ENCODE measurements around the gene LEMD1. TPM values are rescaled to one million over a fixed set of nuclear protein-coding genes. Genes with fewer than 3 reads are reported as not detected.

The LEMD1 gene
- total RNA-seq, 1 donor from 2014 or later: 2.0 TPM

DNA sequence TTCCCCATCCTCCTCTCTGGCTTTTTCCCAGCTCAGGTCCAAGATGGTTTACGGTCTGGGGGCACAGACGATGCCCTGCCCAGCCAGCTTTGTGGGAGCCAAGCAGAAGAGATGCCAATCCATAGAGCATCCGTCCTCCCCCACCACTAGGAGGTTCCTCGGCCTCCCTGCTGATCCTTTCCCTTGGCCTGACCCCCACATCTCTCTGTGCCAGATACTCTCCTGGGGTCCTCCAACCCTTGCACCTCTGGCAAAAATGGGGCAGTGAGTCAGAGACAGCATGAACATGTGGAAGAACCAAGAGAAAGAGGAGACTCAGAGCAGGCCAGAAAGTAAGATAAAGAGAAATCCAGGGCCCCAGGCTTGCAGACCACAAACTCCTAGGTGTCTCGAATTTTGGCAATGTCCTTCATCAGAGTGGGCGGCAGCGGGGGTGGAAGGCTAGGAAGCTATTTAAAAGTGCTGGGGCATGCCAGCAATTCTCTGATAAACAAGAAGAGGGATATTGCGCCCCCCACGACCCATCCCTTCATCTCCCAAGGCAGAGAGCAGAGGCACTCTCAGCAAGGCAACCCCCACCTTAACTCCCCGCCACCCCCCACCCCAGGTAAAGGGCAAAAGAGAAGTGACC, 22.6 kb upstream of the LEMD1 start:
- Mint-ChIP-seq H3K4me3 (ENCODE audit: unreplicated experiment) (no peak overlapping the region), H3K36me3 (ENCODE audit: unreplicated experiment) (no peaks in the 10 kb centered on the region), H3K27me3 (ENCODE audit: unreplicated experiment) (peaks cover 7% of the 10 kb centered on the region), H3K9me3 (ENCODE audit: unreplicated experiment) (peaks cover 7% of the 10 kb centered on the region), H3K27ac (ENCODE audit: unreplicated experiment) (no peak overlapping the region), H3K4me1 (ENCODE audit: low read depth, unreplicated experiment) (peaks cover 24% of the 10 kb centered on the region)
- DNase-seq: no peak
- TF ChIP-seq, protein P1, sequence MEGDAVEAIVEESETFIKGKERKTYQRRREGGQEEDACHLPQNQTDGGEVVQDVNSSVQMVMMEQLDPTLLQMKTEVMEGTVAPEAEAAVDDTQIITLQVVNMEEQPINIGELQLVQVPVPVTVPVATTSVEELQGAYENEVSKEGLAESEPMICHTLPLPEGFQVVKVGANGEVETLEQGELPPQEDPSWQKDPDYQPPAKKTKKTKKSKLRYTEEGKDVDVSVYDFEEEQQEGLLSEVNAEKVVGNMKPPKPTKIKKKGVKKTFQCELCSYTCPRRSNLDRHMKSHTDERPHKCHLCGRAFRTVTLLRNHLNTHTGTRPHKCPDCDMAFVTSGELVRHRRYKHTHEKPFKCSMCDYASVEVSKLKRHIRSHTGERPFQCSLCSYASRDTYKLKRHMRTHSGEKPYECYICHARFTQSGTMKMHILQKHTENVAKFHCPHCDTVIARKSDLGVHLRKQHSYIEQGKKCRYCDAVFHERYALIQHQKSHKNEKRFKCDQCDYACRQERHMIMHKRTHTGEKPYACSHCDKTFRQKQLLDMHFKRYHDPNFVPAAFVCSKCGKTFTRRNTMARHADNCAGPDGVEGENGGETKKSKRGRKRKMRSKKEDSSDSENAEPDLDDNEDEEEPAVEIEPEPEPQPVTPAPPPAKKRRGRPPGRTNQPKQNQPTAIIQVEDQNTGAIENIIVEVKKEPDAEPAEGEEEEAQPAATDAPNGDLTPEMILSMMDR (IDR thresholded peaks at IDR 0.05; ENCODE audit: partially characterized antibody, unreplicated experiment): no peak

DNA sequence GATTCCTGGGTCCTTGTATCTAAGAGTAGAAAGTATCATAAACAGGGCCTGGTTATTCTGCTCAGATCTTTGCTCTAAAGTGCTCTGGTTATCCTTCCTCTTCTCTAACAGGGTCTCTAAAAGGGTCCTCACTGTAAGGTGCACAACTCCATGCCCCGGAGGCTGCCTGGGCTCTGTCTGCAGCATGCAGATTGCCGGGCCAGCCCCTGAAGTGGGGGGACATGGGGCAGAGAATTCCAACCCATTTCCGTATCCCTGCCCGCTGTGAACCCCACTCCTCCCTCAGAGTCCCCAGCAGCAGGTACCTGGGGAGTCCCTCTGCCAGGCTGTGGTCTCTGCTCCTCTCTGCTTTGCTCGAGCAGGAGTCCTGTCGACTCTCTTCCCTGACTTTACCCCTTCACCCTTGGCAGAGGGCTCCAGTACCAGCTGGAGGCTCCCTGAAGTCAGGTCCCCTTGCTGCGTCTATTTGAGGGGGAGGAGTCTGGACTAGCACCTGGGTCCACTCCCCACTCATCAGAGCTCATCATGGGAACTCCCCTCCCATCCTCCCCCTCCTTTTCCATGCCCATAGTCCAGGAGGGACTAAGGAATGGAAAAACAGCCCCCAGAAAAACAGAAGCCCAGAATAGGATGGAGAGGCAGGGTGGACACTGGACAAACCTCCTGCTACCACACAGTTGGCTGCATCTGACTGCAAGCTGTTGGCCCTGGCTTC, 21.9 kb upstream of the LEMD1 start:
- Mint-ChIP-seq H3K9me3 (ENCODE audit: unreplicated experiment) (peaks cover 5% of the 10 kb centered on the region), H3K4me3 (ENCODE audit: unreplicated experiment) (no peak overlapping the region), H3K4me1 (ENCODE audit: low read depth, unreplicated experiment) (peaks cover 23% of the 10 kb centered on the region), H3K36me3 (ENCODE audit: unreplicated experiment) (no peaks in the 10 kb centered on the region), H3K27ac (ENCODE audit: unreplicated experiment) (no peak overlapping the region), H3K27me3 (ENCODE audit: unreplicated experiment) (peaks cover 5% of the 10 kb centered on the region)
- TF ChIP-seq, protein P1 (IDR thresholded peaks at IDR 0.05; ENCODE audit: partially characterized antibody, unreplicated experiment): no peak
- DNase-seq: no peak

DNA sequence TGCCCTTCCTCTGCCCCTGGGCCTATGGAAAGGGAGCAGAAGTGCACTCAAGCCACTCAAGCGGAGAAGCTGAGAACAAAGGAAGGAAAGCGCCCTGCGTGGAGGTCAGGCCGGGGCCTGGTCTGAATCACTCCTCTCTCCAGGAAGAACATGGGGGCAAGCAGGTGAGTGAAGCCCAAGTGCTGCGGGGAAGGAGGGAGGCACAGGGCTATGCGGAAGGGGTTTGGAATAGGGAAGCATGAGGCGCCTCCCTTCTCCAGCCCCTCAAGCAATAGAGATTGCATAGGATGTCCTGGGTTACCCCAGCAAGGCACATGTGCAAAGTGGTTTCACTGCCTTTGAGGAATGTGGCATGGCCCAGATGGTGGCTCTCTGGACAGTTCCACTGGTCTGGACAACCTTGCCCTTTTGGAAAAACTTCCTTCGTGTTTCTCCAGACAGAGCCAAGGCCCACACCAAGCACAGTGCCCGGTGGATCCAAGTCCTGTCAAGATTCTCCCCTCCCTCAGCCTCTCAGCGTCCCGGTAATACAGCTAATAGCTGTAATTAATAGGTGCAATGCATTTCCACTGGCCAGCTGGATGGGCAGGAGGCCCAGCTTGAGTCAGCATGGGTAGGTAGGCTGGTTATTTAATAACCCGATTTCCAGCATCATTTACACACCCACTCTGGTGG, 20.3 kb upstream of the LEMD1 start:
- Mint-ChIP-seq H3K4me3 (ENCODE audit: unreplicated experiment) (no peak overlapping the region), H3K4me1 (ENCODE audit: low read depth, unreplicated experiment) (peaks cover 23% of the 10 kb centered on the region), H3K27me3 (ENCODE audit: unreplicated experiment) (peaks cover 5% of the 10 kb centered on the region), H3K27ac (ENCODE audit: unreplicated experiment) (no peak overlapping the region), H3K36me3 (ENCODE audit: unreplicated experiment) (no peaks in the 10 kb centered on the region), H3K9me3 (ENCODE audit: unreplicated experiment) (peaks cover 3% of the 10 kb centered on the region)
- DNase-seq: no peak
- TF ChIP-seq, protein P1 (IDR thresholded peaks at IDR 0.05; ENCODE audit: partially characterized antibody, unreplicated experiment): no peak

DNA sequence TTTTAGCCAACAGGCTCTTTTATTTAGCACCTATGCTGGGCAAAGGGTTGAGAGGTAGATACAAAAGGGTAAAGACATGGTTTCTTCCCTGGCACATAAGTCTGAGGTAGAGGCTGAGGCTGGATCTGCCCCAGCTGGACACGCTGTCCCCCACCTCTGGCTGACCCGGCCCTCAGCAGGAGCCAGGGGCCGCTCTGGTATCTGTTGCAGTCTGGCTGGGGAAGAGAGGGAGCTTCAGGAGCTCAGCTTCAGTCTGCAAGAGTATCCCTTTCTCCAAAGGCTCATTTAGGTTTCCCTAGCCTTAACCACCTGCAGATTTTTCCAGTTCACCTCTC, 19.8 kb upstream of the LEMD1 start:
- Mint-ChIP-seq H3K9me3 (ENCODE audit: unreplicated experiment) (peaks cover 3% of the 10 kb centered on the region), H3K4me1 (ENCODE audit: low read depth, unreplicated experiment) (peaks cover 21% of the 10 kb centered on the region), H3K4me3 (ENCODE audit: unreplicated experiment) (no peak overlapping the region), H3K27me3 (ENCODE audit: unreplicated experiment) (peaks cover 7% of the 10 kb centered on the region), H3K27ac (ENCODE audit: unreplicated experiment) (no peak overlapping the region), H3K36me3 (ENCODE audit: unreplicated experiment) (no peaks in the 10 kb centered on the region)
- no peak for DNase-seq
- TF ChIP-seq, protein P1 (IDR thresholded peaks at IDR 0.05; ENCODE audit: partially characterized antibody, unreplicated experiment): no peak

DNA sequence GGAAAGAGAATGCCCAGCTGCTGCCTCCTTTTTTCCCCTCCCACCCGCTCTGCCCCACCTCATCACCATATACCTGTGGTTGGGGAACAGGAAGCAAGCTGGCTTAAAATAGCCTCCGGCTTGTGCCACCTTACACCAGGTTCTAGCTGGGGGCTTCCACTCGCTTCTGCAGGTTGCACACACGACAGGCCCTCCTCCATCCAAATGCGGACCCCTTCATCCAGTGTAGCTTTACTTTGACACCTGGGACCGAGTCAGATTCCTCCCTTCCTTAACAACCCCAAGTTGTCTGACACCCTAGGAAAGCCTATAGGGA, 19.4 kb upstream of the LEMD1 start:
- H3K4me3 Mint-ChIP-seq (ENCODE audit: unreplicated experiment): no peak overlapping the region
- H3K27me3 Mint-ChIP-seq (ENCODE audit: unreplicated experiment): peaks cover 7% of the 10 kb centered on the region
- TF ChIP-seq, protein P1 (IDR thresholded peaks at IDR 0.05; ENCODE audit: partially characterized antibody, unreplicated experiment): no peak
- no peak overlapping the region for H3K27ac Mint-ChIP-seq (ENCODE audit: unreplicated experiment)
- peaks cover 24% of the 10 kb centered on the region for H3K4me1 Mint-ChIP-seq (ENCODE audit: low read depth, unreplicated experiment)
- H3K9me3 Mint-ChIP-seq (ENCODE audit: unreplicated experiment): peaks cover 3% of the 10 kb centered on the region
- H3K36me3 Mint-ChIP-seq (ENCODE audit: unreplicated experiment): no peaks in the 10 kb centered on the region
- DNase-seq: no peak
